SK-N-MC (cell line): ENCODE measurements around the gene CTR9.
A peak's percentile ranks its signal among the peaks of the same experiment; 100 is the strongest.

Experiments
- FOXP2 ChIP-seq: optimal IDR thresholded peaks from 2 replicates; pipeline ENCODE3; 2011; ENCODE audit warnings: mild to moderate bottlenecking, moderate library complexity; ENCODE audit not compliant: insufficient read depth; ENCODE audit errors: extremely low read length, control extremely low read depth
- POLR2AphosphoS5 ChIP-seq: IDR thresholded peaks from 2 replicates; pipeline ENCODE4 v1.6.1; 2012; ENCODE audit warnings: mild to moderate bottlenecking, low read depth, low read length, borderline replicate concordance

DNA sequence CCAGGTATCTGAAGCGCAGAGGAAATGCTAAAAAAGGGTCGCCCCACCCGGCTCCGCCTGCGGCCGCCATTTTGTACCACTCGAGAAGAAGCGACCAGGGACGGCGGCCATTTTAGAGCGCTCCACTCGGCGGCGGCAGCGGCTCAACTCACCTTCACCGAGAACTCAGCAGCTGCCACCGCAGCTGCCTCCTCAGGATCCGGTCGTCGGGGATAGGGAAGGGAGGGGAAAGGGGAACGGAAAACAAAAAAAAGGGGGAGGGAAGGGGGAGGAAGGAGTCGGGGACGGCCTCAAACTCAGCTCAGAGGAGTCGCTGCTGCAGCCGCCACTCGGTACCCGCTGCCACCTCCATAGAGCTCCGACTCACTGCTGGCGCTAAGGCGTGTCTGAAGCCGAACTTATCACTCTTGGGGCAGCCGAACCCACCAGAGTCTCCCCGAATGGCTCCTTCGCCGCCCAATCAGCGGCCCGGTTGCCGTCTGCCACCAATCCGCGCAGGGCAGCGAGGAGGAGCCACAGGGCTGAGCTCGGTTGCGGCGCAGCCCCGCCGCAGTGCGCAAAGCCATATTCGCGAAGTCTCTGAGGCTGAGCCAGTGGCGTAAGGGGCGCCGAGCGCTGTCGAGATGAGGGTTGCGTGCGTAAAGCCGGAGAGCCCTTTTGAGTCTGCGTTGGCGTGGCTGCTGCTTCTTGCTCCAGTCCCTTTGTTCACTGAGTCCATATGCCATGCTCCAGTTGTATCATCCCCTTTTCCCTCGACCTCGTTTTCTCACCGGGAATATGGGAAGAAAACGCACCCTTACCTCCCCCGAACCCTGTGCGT is 57.7 kb downstream of the CTR9 start, which contains the start of gene EIF4G2:
- TF ChIP-seq POLR2AphosphoS5 (peak; percentile 100), FOXP2 (peak; percentile 64)
